Peyer's patch (tissue), 4 donors: ENCODE data around the gene EML3.

Source experiments
- POLR2A ChIP-seq, 2 donors: fragments of 450-650 bp; IDR thresholded peaks; one replicate each; pipeline ENCODE4 v1.5.1; 2017; ENCODE audit warnings: antibody characterized with exemption in 2 of 2, mild to moderate bottlenecking in 2 of 2, moderate library complexity in 2 of 2
- TF ChIP-seq, protein P1 (sequence below), 6 experiments: fragments of 450-650 bp in 4 of 6; fragments of 200-600 bp in 2 of 6; sonication (generic) in 1 of 6; IDR thresholded peaks; one replicate each; pipeline ENCODE4 v1.5.1; 2017 to 2019; ENCODE audit warnings: antibody characterized with exemption in 6 of 6, mild to moderate bottlenecking in 3 of 6, moderate library complexity in 1 of 6

DNA sequence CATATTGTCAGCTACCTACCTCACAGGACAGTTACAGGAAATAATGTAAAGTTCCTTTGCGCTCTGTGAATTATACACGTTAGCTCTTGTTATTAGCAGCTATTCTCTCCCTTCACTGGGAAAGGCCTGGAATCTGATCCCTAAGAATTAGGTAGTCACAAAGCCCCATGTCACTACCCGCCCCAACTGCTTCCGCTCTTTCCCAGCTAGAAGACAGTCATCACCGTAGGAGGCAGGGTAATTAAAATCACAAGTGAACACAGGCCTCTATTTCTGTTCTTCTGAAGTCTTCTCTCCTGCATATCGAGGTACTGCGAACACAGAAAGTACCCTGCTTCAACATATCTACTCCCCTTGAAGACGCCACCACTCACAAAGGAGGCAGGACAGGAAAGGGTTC lies 53.4 kb downstream of the EML3 start:
- TF ChIP-seq, protein P1, sequence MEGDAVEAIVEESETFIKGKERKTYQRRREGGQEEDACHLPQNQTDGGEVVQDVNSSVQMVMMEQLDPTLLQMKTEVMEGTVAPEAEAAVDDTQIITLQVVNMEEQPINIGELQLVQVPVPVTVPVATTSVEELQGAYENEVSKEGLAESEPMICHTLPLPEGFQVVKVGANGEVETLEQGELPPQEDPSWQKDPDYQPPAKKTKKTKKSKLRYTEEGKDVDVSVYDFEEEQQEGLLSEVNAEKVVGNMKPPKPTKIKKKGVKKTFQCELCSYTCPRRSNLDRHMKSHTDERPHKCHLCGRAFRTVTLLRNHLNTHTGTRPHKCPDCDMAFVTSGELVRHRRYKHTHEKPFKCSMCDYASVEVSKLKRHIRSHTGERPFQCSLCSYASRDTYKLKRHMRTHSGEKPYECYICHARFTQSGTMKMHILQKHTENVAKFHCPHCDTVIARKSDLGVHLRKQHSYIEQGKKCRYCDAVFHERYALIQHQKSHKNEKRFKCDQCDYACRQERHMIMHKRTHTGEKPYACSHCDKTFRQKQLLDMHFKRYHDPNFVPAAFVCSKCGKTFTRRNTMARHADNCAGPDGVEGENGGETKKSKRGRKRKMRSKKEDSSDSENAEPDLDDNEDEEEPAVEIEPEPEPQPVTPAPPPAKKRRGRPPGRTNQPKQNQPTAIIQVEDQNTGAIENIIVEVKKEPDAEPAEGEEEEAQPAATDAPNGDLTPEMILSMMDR (IDR thresholded peaks at IDR 0.05): no peak
- TF ChIP-seq POLR2A (IDR thresholded peaks at IDR 0.05): no peak
